Measurements from ENCODE around the gene IGSF6. TPM values are rescaled to one million over a fixed set of nuclear protein-coding genes. Genes with fewer than 3 reads are reported as not detected.

The IGSF6 gene
- total and polyA plus RNA-seq, 2 of the 4 experiments (the other 2 are of a cell fraction) = not detected

- no peak overlapping the region for H2AFZ ChIP-seq (replicated peaks; ENCODE audit: low read length, poor library complexity)
- no peaks in the 10 kb centered on the region; the same call in 1 of the 2 replicates for H3K4me1 ChIP-seq (ENCODE audit: control insufficient read depth, insufficient read depth, low read length)
- DNase-seq = no peak
- H3K56ac ChIP-seq (ENCODE audit: extremely low read depth, insufficient read depth, low read length) = no peak overlapping the region
- H4K20me1 ChIP-seq (ENCODE audit: insufficient read depth, low read length) = no peaks in the 10 kb centered on the region
- ChIA-PET POLR2A (ENCODE audit: unreplicated experiment) (no interaction called here), CTCF (no interaction called here)
- H3K79me1 ChIP-seq (ENCODE audit: low read depth in 1 of 2, low read length in 2 of 2) = peaks cover 6 to 8% of the 10 kb centered on the region in 2 experiments
- H3K27me3 ChIP-seq (ENCODE audit: control insufficient read depth, insufficient read depth, low read length) = no peaks in the 10 kb centered on the region
- no peaks in the 10 kb centered on the region for H3K9me3 ChIP-seq (ENCODE audit: control insufficient read depth, insufficient read depth, low read length)
- no peak overlapping the region for H2AK9ac ChIP-seq (replicated peaks; ENCODE audit: low read depth, low read length, poor library complexity)
- no TSS peak for BruUV-seq (replicated peaks)
- no peak overlapping the region for H3K9ac ChIP-seq (ENCODE audit: low read depth, low read length)
- no peak overlapping the region for H2BK5ac ChIP-seq (ENCODE audit: low read depth, low read length, poor library complexity, severe bottlenecking)
- H2BK15ac ChIP-seq (ENCODE audit: low read depth, low read length) = no peak overlapping the region
- no peak overlapping the region for H4K91ac ChIP-seq (ENCODE audit: insufficient read depth, low read depth, low read length)
- no peak overlapping the region for H2AK5ac ChIP-seq (ENCODE audit: low read depth, low read length)
- no peak overlapping the region for H3K4me2 ChIP-seq (ENCODE audit: low read depth, low read length)
- TF ChIP-seq, protein P1, sequence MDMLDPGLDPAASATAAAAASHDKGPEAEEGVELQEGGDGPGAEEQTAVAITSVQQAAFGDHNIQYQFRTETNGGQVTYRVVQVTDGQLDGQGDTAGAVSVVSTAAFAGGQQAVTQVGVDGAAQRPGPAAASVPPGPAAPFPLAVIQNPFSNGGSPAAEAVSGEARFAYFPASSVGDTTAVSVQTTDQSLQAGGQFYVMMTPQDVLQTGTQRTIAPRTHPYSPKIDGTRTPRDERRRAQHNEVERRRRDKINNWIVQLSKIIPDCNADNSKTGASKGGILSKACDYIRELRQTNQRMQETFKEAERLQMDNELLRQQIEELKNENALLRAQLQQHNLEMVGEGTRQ (IDR thresholded peaks at IDR 0.05; ENCODE audit: low read depth, low read length) = no peak
- no peak for TF ChIP-seq POLR2A (IDR thresholded peaks at IDR 0.05; ENCODE audit: low read depth, low read length)
- no peak for TF ChIP-seq MAFK (IDR thresholded peaks at IDR 0.05; ENCODE audit: low read depth, low read length)
- no peak for TF ChIP-seq RCOR1 (IDR thresholded peaks at IDR 0.05; ENCODE audit: insufficient replicate concordance, low read length)
- no peak for TF ChIP-seq CTCF (conservative IDR thresholded peaks at IDR 0.05; ENCODE audit: low read depth, low read length)
- no peak for TF ChIP-seq MXI1 (IDR thresholded peaks at IDR 0.05; ENCODE audit: borderline replicate concordance, low read depth, low read length)
- no peak for TF ChIP-seq CHD1 (IDR thresholded peaks at IDR 0.05; ENCODE audit: low read depth, low read length)
- TF ChIP-seq, protein P2, sequence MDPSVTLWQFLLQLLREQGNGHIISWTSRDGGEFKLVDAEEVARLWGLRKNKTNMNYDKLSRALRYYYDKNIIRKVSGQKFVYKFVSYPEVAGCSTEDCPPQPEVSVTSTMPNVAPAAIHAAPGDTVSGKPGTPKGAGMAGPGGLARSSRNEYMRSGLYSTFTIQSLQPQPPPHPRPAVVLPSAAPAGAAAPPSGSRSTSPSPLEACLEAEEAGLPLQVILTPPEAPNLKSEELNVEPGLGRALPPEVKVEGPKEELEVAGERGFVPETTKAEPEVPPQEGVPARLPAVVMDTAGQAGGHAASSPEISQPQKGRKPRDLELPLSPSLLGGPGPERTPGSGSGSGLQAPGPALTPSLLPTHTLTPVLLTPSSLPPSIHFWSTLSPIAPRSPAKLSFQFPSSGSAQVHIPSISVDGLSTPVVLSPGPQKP (IDR thresholded peaks at IDR 0.05; ENCODE audit: borderline replicate concordance, low read depth, low read length) = no peak
- TF ChIP-seq RAD21 (IDR thresholded peaks at IDR 0.05; ENCODE audit: low read length) = no peak
- no peak for TF ChIP-seq CEBPB (IDR thresholded peaks at IDR 0.05; ENCODE audit: low read depth, low read length)
- no peak overlapping the region for H3K4me3 ChIP-seq (ENCODE audit: insufficient read depth, low read depth, low read length)
- H3K36me3 ChIP-seq (ENCODE audit: control insufficient read depth, insufficient read depth, low read length) = peaks cover 3% of the 10 kb centered on the region
- no peak overlapping the region for H3K27ac ChIP-seq (ENCODE audit: insufficient read depth, low read length)
- H3K23ac ChIP-seq (ENCODE audit: low read depth, low read length) = no peak overlapping the region
- no peak overlapping the region for H4K5ac ChIP-seq (ENCODE audit: low read depth, low read length)
- dilution Hi-C loops (cut with HindIII; ENCODE audit: low sequenced_read_pairs, unreplicated experiment) = no loop called here
- intact Hi-C loops (cut with micrococcal nuclease) = loop anchor here (5.0 kb wide), 2 partner anchors 52 to 532 kb away; no protein-coding TSS in a partner anchor
- no peak for ATAC-seq (ENCODE audit: low read depth)
- no peak overlapping the region for H3K14ac ChIP-seq (replicated peaks; ENCODE audit: low read depth, low read length)
- no peak overlapping the region for H2BK120ac ChIP-seq (ENCODE audit: low read depth, low read length)
- H4K8ac ChIP-seq (ENCODE audit: low read depth in 2 of 2, low read length in 2 of 2) = no peak overlapping the region
- in situ Hi-C loops (cut with MboI; ENCODE audit: low sequenced_read_pairs) = loop anchor here (10.0 kb wide), 1 partner anchor 60 kb away; the partner anchor contains the start of gene METTL9
- H3K4ac ChIP-seq (ENCODE audit: low read depth, low read length) = no peak overlapping the region
- H2BK20ac ChIP-seq (ENCODE audit: low read depth, low read length) = no peak overlapping the region
- H3K18ac ChIP-seq (ENCODE audit: low read depth, low read length) = no peak overlapping the region
- H3K9me1 ChIP-seq (ENCODE audit: insufficient read depth, low read length) = no peaks in the 10 kb centered on the region
- WGBS, 2 experiments (ENCODE audit: extremely low coverage in 2 of 2, insufficient read length in 1 of 2) = 100% methylated on average over 1 of the region's 2 CpGs; no CpG with 5 or more reads in 1 of the 2 experiments
Observed at GRCh38 chr16:21654881-21655280, 2.5 kb upstream of the IGSF6 start.

Data from IMR-90 (cell line).